B cell (primary cell): ENCODE measurements around the gene PRSS56. TPM values are rescaled to one million over a fixed set of nuclear protein-coding genes. Genes with fewer than 3 reads are reported as not detected.

Experiments
- ATAC-seq: fragments of 200-7000 bp; cut with Tn5 transposase; one replicate; pipeline ENCODE4 v1.10.0; 2021; ENCODE audit warnings: low read depth, mild to moderate bottlenecking, moderate number of reproducible peaks, moderate library complexity
- CTCF ChIA-PET: fragments of 350-600 bp; sonication (Branson Sonifier 250); formaldehyde crosslinking; loops from one replicate; lab custom pipeline; 2021; ENCODE audit warnings: antibody characterized with exemption, inconsistent platforms; lab: Charles Lee
- POLR2A ChIA-PET: fragments of 350-600 bp; sonication (Branson Sonifier 250); formaldehyde crosslinking; loops from one replicate; lab custom pipeline; 2021; ENCODE audit warnings: antibody characterized with exemption; lab: Charles Lee
- DNase-seq: peaks from one replicate; pipeline ENCODE4 v3.0.0; 2013
- H2AFZ ChIP-seq: 2 replicates; pipeline ENCODE4 v1.6.1; 2012; ENCODE audit warnings: mild to moderate bottlenecking, low read depth, low read length; ENCODE audit not compliant: insufficient read depth, poor library complexity, severe bottlenecking
- H3K27ac ChIP-seq, 2 donors: 1 replicate in 1 of 2; 2 replicates in 1 of 2; pipeline ENCODE4 v1.5.1; 2012 to 2013; ENCODE audit warnings: low read length in 2 of 2, mild to moderate bottlenecking in 2 of 2, moderate library complexity in 1 of 2
- H3K27me3 ChIP-seq, 4 experiments: fragments of 200-600 bp in 1 of 4; sonication (generic) in 1 of 4; replicated peaks in 1 of 4; 1 replicate in 2 of 4; 2 replicates in 2 of 4; pipeline versions ENCODE4 v1.6.1 to v1.7.0; 2013 to 2016; ENCODE audit warnings: low read length in 3 of 4, mild to moderate bottlenecking in 2 of 4, mixed read lengths in 1 of 4, moderate library complexity in 1 of 4; ENCODE audit not compliant: insufficient read depth in 4 of 4, control insufficient read depth in 3 of 4; ENCODE audit errors: control extremely low read depth in 1 of 4
- H3K36me3 ChIP-seq, 2 experiments: replicated peaks in 1 of 2; 1 replicate in 1 of 2; 2 replicates in 1 of 2; pipeline versions ENCODE4 v1.6.1 to v1.7.1; 2013; ENCODE audit warnings: low read length in 1 of 2; ENCODE audit not compliant: insufficient read depth in 2 of 2, control insufficient read depth in 1 of 2; ENCODE audit errors: control extremely low read depth in 1 of 2, extremely low read depth in 1 of 2
- H3K4me1 ChIP-seq, 2 donors: fragments of 200-600 bp in 1 of 2; sonication (generic) in 1 of 2; 1 replicate in 1 of 2; 2 replicates in 1 of 2; pipeline versions ENCODE4 v1.5.1 to v1.6.1; 2013 to 2017; ENCODE audit warnings: low read length in 2 of 2; ENCODE audit not compliant: control insufficient read depth in 2 of 2, insufficient read depth in 2 of 2
- H3K4me2 ChIP-seq: replicated peaks from 2 replicates; pipeline ENCODE3; 2012; ENCODE audit warnings: mild to moderate bottlenecking, low read depth, low read length; ENCODE audit not compliant: poor library complexity, severe bottlenecking
- H3K4me3 ChIP-seq, 5 experiments: fragments of 200-600 bp in 1 of 5; sonication (generic) in 1 of 5; 1 replicate in 3 of 5; 2 replicates in 2 of 5; pipeline versions ENCODE4 v1.5.1 to v1.7.0; 2011 to 2016; ENCODE audit warnings: low read length in 4 of 5, mild to moderate bottlenecking in 4 of 5, low read depth in 2 of 5, control low read depth in 1 of 5, moderate library complexity in 1 of 5; ENCODE audit not compliant: insufficient read depth in 1 of 5; ENCODE audit errors: control extremely low read depth in 1 of 5, extremely low read depth in 1 of 5
- H3K79me2 ChIP-seq: fragments of 200-600 bp; sonication (generic); one replicate; pipeline ENCODE4 v1.6.0; 2016; ENCODE audit warnings: low read length; ENCODE audit not compliant: control insufficient read depth, insufficient read depth
- H3K9ac ChIP-seq: fragments of 200-600 bp; sonication (generic); 2 replicates; pipeline ENCODE4 v1.6.1; 2017; ENCODE audit warnings: mild to moderate bottlenecking, low read length, moderate library complexity
- H3K9me3 ChIP-seq, 3 donors: one replicate each; pipeline versions ENCODE4 v1.6.1 to v1.7.1; 2013; ENCODE audit warnings: low read length in 2 of 3; ENCODE audit not compliant: control insufficient read depth in 2 of 3, insufficient read depth in 1 of 3; ENCODE audit errors: control extremely low read depth in 1 of 3
- H4K20me1 ChIP-seq: 2 replicates; pipeline ENCODE4 v1.6.0; 2012; ENCODE audit warnings: mild to moderate bottlenecking, low read length; ENCODE audit not compliant: insufficient read depth, control insufficient read depth, poor library complexity, severe bottlenecking
- H3K27ac Mint-ChIP-seq: one replicate; pipeline ENCODE4 v1.8.0; 2021; ENCODE audit warnings: mixed read lengths
- H3K27me3 Mint-ChIP-seq: one replicate; pipeline ENCODE4 v1.8.0; 2021; ENCODE audit warnings: mixed read lengths
- H3K4me1 Mint-ChIP-seq: one replicate; pipeline ENCODE4 v1.8.0; 2021; ENCODE audit warnings: mixed read lengths
- H3K4me3 Mint-ChIP-seq: one replicate; pipeline ENCODE4 v1.8.0; 2021; ENCODE audit warnings: mixed read lengths
- H3K9me3 Mint-ChIP-seq: one replicate; pipeline ENCODE4 v1.8.0; 2022; ENCODE audit warnings: mixed read lengths; ENCODE audit not compliant: insufficient read depth
- EZH2 ChIP-seq: IDR thresholded peaks from 2 replicates; pipeline ENCODE4 v1.6.1; 2012; ENCODE audit warnings: borderline replicate concordance, low read depth, mild to moderate bottlenecking, moderate library complexity, low read length; ENCODE audit not compliant: insufficient read depth, poor library complexity, severe bottlenecking
- WGBS: methylation state at CpG from one replicate; pipeline ENCODE4 v1.1.5; 2013; ENCODE audit warnings: missing lambda C conversion rate; ENCODE audit not compliant: insufficient coverage; 5-methylcytosine and 5-hydroxymethylcytosine counted together
- intact Hi-C: fragments of 100-400 bp; cut with micrococcal nuclease; formaldehyde crosslinking; loops from one replicate; pipeline ENCODE4 v1.10.0; 2022
- polyA plus RNA-seq: library from polyadenylated mRNA; depleted of rRNA; stranded (reverse); fragments of >200 nt; gene quantifications from 2 replicates; pipeline ENCODE4 v1.2.3, GENCODE V29; 2012
- total RNA-seq, 2 donors: library from RNA; stranded (reverse); fragments of 120-200 nt in 1 of 2; gene quantifications; 1 replicate in 1 of 2; 2 replicates in 1 of 2; pipeline versions ENCODE4 v1.2.3 to v1.2.4, GENCODE V29; 2013 to 2022
- TF ChIP-seq, protein P1 (sequence below): fragments of 200-600 bp; IDR thresholded peaks from one replicate; pipeline ENCODE4 v1.8.0; 2022; ENCODE audit warnings: antibody characterized with exemption, mild to moderate bottlenecking

Gene PRSS56
- total and polyA plus RNA-seq, 2 donors (not counting 1 experiment from before 2014, with no cell fraction given) = not detected

DNA sequence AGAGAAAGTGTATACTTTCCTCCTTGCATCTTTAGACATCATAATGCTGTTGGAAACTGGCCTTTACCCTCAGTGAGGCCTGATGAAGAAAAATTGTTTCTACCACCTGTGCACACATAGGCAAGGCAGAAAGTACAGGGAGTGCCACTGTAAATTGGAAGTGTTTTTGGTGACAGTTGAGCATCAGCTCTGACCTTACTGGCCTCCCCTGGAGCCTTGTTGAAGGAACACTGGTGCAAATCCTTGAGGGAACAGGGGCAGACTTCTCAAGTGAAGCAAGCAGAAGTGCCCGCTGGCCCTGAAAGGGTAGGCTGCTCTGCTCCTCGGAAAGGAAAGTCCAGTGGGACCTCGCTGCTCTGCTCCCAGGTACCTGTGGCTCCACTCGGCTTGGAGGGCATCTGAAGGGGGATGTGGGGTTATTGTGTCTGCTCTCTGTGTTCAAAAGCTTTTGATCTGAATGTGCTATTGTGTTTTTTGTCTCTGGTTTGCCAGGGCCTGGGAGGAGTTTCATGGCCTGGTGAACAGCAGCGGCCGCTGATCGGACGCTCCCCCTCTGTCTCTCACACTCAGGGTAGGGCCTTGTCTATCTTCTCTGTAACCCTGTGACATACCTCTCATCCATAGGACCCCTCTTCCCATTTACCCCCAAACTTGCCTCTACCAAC, 53.7 kb downstream of the PRSS56 start:
- Mint-ChIP-seq H3K27ac (no peak overlapping the region), H3K9me3 (no peaks in the 10 kb centered on the region), H3K27me3 (no peaks in the 10 kb centered on the region), H3K4me3 (no peak overlapping the region), H3K4me1 (no peaks in the 10 kb centered on the region)
- Histone ChIP-seq H3K9ac (no peak overlapping the region), H2AFZ (no peak overlapping the region), H3K9me3 (no peaks in the 10 kb centered on the region), H3K4me2 (no peak overlapping the region), H4K20me1 (no peaks in the 10 kb centered on the region), H3K27ac (no peak overlapping the region), H3K27me3 (no peaks in the 10 kb centered on the region), H3K36me3 (peaks cover 6 to 62% of the 10 kb centered on the region in 2 experiments), H3K4me1 (no peaks in the 10 kb centered on the region), H3K79me2 (no peaks in the 10 kb centered on the region), H3K4me3 (no peak overlapping the region)
- ChIA-PET POLR2A (no interaction called here), CTCF (interaction anchor here (0.5 to 1.0 kb wide), 2 partner anchors 10 to 1210 kb away, joined by 3 to 4 read pairs; no protein-coding TSS in a partner anchor)
- 96% methylated on average over 8 of the region's 8 CpGs for whole genome bisulfite sequencing
- no peak for ATAC-seq
- no peak for DNase-seq
- intact Hi-C loops = no loop called here
- TF ChIP-seq, protein P1, sequence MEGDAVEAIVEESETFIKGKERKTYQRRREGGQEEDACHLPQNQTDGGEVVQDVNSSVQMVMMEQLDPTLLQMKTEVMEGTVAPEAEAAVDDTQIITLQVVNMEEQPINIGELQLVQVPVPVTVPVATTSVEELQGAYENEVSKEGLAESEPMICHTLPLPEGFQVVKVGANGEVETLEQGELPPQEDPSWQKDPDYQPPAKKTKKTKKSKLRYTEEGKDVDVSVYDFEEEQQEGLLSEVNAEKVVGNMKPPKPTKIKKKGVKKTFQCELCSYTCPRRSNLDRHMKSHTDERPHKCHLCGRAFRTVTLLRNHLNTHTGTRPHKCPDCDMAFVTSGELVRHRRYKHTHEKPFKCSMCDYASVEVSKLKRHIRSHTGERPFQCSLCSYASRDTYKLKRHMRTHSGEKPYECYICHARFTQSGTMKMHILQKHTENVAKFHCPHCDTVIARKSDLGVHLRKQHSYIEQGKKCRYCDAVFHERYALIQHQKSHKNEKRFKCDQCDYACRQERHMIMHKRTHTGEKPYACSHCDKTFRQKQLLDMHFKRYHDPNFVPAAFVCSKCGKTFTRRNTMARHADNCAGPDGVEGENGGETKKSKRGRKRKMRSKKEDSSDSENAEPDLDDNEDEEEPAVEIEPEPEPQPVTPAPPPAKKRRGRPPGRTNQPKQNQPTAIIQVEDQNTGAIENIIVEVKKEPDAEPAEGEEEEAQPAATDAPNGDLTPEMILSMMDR = no peak
- no peak for TF ChIP-seq EZH2

DNA sequence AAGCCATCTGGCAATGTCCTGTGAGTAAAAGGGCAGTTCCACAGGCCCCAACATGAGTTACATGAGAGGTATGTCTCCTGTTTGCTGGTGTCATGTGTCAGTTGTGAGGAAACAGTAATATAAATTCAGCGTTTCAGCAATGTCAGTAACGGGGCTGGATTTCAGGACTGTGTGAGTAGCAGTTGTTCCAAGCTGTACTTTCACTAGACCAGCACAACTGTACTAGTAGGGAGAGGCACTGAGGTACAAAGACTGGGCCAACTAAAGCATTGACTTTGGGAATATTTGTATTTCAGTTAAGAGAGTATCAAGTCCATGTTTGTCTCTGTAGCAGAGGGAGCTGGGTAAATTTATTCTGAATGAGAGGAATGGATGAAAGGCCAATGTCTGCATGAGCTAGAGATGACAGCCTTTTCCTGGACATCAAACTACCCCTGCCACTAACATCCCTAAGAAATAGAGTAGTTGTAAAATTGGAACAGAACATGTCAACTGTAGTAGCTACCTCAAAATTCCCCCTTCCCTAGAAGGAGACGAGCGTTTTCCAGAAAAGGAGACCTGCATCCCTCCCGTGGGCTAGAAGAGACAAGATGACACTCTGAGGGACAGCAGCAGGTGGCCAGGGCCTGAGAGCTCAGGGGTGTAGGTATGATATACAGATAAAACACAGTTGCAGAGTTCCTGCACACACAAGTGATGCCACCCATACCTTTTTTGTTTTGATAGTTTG, 54.7 kb downstream of the PRSS56 start:
- ATAC-seq (no peak), DNase-seq (no peak)
- Histone ChIP-seq H3K4me2 (no peak overlapping the region), H3K4me3 (no peak overlapping the region), H3K79me2 (no peaks in the 10 kb centered on the region), H3K27ac (no peak overlapping the region), H3K9me3 (no peaks in the 10 kb centered on the region), H2AFZ (no peak overlapping the region), H3K27me3 (no peaks in the 10 kb centered on the region), H3K9ac (no peak overlapping the region), H3K4me1 (no peaks in the 10 kb centered on the region), H3K36me3 (peaks cover 3 to 52% of the 10 kb centered on the region in 2 experiments), H4K20me1 (no peaks in the 10 kb centered on the region)
- H3K4me1 Mint-ChIP-seq = no peaks in the 10 kb centered on the region
- no peaks in the 10 kb centered on the region for H3K27me3 Mint-ChIP-seq
- POLR2A ChIA-PET = no interaction called here
- no peak for TF ChIP-seq EZH2
- TF ChIP-seq, protein P1 = no peak
- WGBS = 94% methylated on average over 2 of the region's 5 CpGs
- CTCF ChIA-PET = no interaction called here
- H3K9me3 Mint-ChIP-seq = no peaks in the 10 kb centered on the region
- H3K27ac Mint-ChIP-seq = no peak overlapping the region
- intact Hi-C loops = no loop called here
- no peak overlapping the region for H3K4me3 Mint-ChIP-seq
